Neural progenitor cell (in vitro differentiated cells): ENCODE results near the gene IDUA. TPM values are rescaled to one million over a fixed set of nuclear protein-coding genes. Genes with fewer than 3 reads are reported as not detected.

Experiments used
- DNase-seq: peaks from one replicate; pipeline ENCODE4 v3.0.0-alpha.2; 2016; ENCODE audit warnings: low spot score
- H2AFZ ChIP-seq: fragments of 200-600 bp; sonication (generic); replicated peaks from 2 replicates; pipeline ENCODE4 v1.6.1; 2016; ENCODE audit warnings: antibody characterized with exemption
- H3F3A ChIP-seq: fragments of 200-600 bp; sonication (generic); 2 replicates; pipeline ENCODE4 v1.6.1; 2016; ENCODE audit warnings: antibody characterized with exemption, low read depth
- H3K27ac ChIP-seq: fragments of 200-600 bp; sonication (generic); 2 replicates; pipeline ENCODE4 v1.5.1; 2016; ENCODE audit warnings: mild to moderate bottlenecking
- H3K27me3 ChIP-seq: fragments of 200-600 bp; sonication (generic); 2 replicates; pipeline ENCODE4 v1.6.1; 2016; ENCODE audit warnings: mild to moderate bottlenecking, moderate library complexity
- H3K36me3 ChIP-seq: fragments of 200-600 bp; sonication (generic); 2 replicates; pipeline ENCODE4 v1.5.1; 2016
- H3K4me1 ChIP-seq: fragments of 200-600 bp; sonication (generic); 2 replicates; pipeline ENCODE4 v1.6.1; 2016; ENCODE audit warnings: mixed run types
- H3K4me2 ChIP-seq: fragments of 200-600 bp; sonication (generic); 2 replicates; pipeline ENCODE4 v1.6.1; 2016
- H3K4me3 ChIP-seq: fragments of 200-600 bp; sonication (generic); 2 replicates; pipeline ENCODE4 v1.5.1; 2016
- H3K79me2 ChIP-seq: fragments of 200-600 bp; sonication (generic); 2 replicates; pipeline ENCODE4 v1.6.1; 2016; ENCODE audit warnings: low read depth
- H3K9ac ChIP-seq: fragments of 200-600 bp; sonication (generic); 2 replicates; pipeline ENCODE4 v1.6.1; 2016
- H3K9me3 ChIP-seq: fragments of 200-600 bp; sonication (generic); 2 replicates; pipeline ENCODE4 v1.5.1; 2016; ENCODE audit warnings: low read depth
- H4K20me1 ChIP-seq: fragments of 200-600 bp; sonication (generic); 2 replicates; pipeline ENCODE4 v1.6.1; 2016; ENCODE audit warnings: low read depth
- H3K27ac Mint-ChIP-seq: 3 replicates; pipeline ENCODE4 v1.8.0; 2021; ENCODE audit warnings: mixed read lengths
- H3K27me3 Mint-ChIP-seq: 2 replicates; pipeline ENCODE4 v1.8.0; 2022; ENCODE audit warnings: low read depth, mild to moderate bottlenecking, inconsistent platforms, moderate library complexity, mixed read lengths; ENCODE audit not compliant: insufficient read depth
- H3K36me3 Mint-ChIP-seq: 3 replicates; pipeline ENCODE4 v1.8.0; 2021; ENCODE audit warnings: mixed read lengths
- H3K4me1 Mint-ChIP-seq: 3 replicates; pipeline ENCODE4 v1.8.0; 2021; ENCODE audit warnings: mixed read lengths
- H3K4me3 Mint-ChIP-seq: 3 replicates; pipeline ENCODE4 v1.8.0; 2021; ENCODE audit warnings: mild to moderate bottlenecking, moderate library complexity, mixed read lengths
- H3K9me3 Mint-ChIP-seq: 3 replicates; pipeline ENCODE4 v1.8.0; 2020; ENCODE audit warnings: mixed read lengths
- CTCF ChIP-seq: fragments of 200-600 bp; sonication (generic); IDR thresholded peaks from 2 replicates; pipeline ENCODE4 v1.5.1; 2017; ENCODE audit warnings: antibody characterized with exemption, mild to moderate bottlenecking
- EZH2 ChIP-seq: fragments of 200-600 bp; sonication (generic); IDR thresholded peaks from 2 replicates; pipeline ENCODE4 v1.6.1; 2017; ENCODE audit warnings: antibody characterized with exemption, mild to moderate bottlenecking, moderate library complexity
- EZH2phosphoT487 ChIP-seq: fragments of 200-600 bp; sonication (generic); IDR thresholded peaks from 2 replicates; pipeline ENCODE4 v1.6.1; 2017; ENCODE audit warnings: antibody characterized with exemption
- total RNA-seq: library from RNA; depleted of rRNA; stranded (reverse); fragments of >200 nt; gene quantifications from 2 replicates; pipeline ENCODE4 v1.2.3, GENCODE V29; 2015; ENCODE audit warnings: low replicate concordance

IDUA gene
- total RNA-seq, 1 donor from 2014 or later, result 0.47 TPM

DNA sequence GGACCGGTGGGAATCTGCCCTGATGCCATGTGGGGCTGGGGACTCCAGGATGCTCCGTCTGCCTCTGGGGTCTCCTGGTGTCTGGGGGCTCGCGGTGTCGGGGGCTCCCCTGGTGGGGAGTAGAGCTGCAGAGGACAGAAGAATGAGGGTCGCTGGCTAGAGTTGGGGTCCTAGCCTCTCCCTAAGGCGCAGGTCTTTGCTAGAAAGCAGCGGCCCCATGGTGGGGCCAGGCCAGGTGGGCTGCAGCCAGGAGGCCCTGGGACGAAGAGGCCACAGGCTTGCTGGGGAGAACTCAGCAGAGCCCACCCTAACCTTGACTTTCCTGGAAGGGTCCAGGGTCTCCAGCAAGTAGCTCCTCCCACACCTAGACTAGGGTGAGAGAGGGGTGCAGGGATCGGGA is 46.0 kb downstream of the IDUA start:
- no peak overlapping the region for H3K4me3 Mint-ChIP-seq
- H3K4me1 ChIP-seq, result peaks cover 22% of the 10 kb centered on the region

GRCh38 chr4:1033840-1034551 is 47.2 kb downstream of the IDUA start:
- Histone ChIP-seq H3K4me2 (no peak overlapping the region), H2AFZ (no peak overlapping the region), H3F3A (no peaks in the 10 kb centered on the region), H3K27ac (no peak overlapping the region), H3K4me3 (no peak overlapping the region), H3K4me1 (peaks cover 18% of the 10 kb centered on the region), H3K27me3 (no peaks in the 10 kb centered on the region), H3K9me3 (no peaks in the 10 kb centered on the region), H3K36me3 (no peaks in the 10 kb centered on the region), H4K20me1 (no peaks in the 10 kb centered on the region), H3K79me2 (no peaks in the 10 kb centered on the region), H3K9ac (no peak overlapping the region)
- Mint-ChIP-seq H3K27me3 (peaks cover 6% of the 10 kb centered on the region), H3K4me1 (peaks cover 9% of the 10 kb centered on the region), H3K27ac (no peak overlapping the region), H3K36me3 (no peaks in the 10 kb centered on the region), H3K4me3 (no peak overlapping the region), H3K9me3 (no peaks in the 10 kb centered on the region)
- DNase-seq, result no peak
- TF ChIP-seq CTCF (no peak), EZH2phosphoT487 (no peak), EZH2 (no peak)

More for the DNA sequence above, 46.0 kb downstream of the IDUA start:
- Mint-ChIP-seq H3K4me1 (peaks cover under 1% of the 10 kb centered on the region), H3K27ac (no peak overlapping the region), H3K27me3 (peaks cover 6% of the 10 kb centered on the region), H3K36me3 (no peaks in the 10 kb centered on the region), H3K9me3 (no peaks in the 10 kb centered on the region)
- TF ChIP-seq CTCF, result no peak
- TF ChIP-seq EZH2, result no peak
- no peak for TF ChIP-seq EZH2phosphoT487
- Histone ChIP-seq H3K27ac (no peak overlapping the region), H3K79me2 (no peaks in the 10 kb centered on the region), H3K4me2 (no peak overlapping the region), H3K27me3 (no peaks in the 10 kb centered on the region), H3K36me3 (no peaks in the 10 kb centered on the region), H3K9ac (no peak overlapping the region), H3K9me3 (no peaks in the 10 kb centered on the region), H2AFZ (no peak overlapping the region), H3F3A (no peaks in the 10 kb centered on the region), H3K4me3 (no peak overlapping the region), H4K20me1 (no peaks in the 10 kb centered on the region)
- DNase-seq, result no peak

GRCh38 chr4:1035510-1035909 is 48.7 kb downstream of the IDUA start:
- H3F3A ChIP-seq, result peaks cover 6% of the 10 kb centered on the region
- Mint-ChIP-seq H3K27me3 (peaks cover 4% of the 10 kb centered on the region), H3K36me3 (no peaks in the 10 kb centered on the region), H3K4me3 (no peak overlapping the region), H3K9me3 (no peaks in the 10 kb centered on the region), H3K4me1 (peaks cover 13% of the 10 kb centered on the region), H3K27ac (no peak overlapping the region)
- no peak overlapping the region for H3K4me2 ChIP-seq
- no peaks in the 10 kb centered on the region for H3K36me3 ChIP-seq
- no peak overlapping the region for H3K9ac ChIP-seq
- no peak overlapping the region for H2AFZ ChIP-seq
- TF ChIP-seq EZH2phosphoT487 (no peak), CTCF (no peak), EZH2 (no peak)
- H4K20me1 ChIP-seq, result no peaks in the 10 kb centered on the region
- no peak overlapping the region for H3K27ac ChIP-seq
- no peak overlapping the region for H3K4me3 ChIP-seq
- H3K9me3 ChIP-seq, result no peaks in the 10 kb centered on the region
- H3K79me2 ChIP-seq, result no peaks in the 10 kb centered on the region
- H3K4me1 ChIP-seq, result peaks cover 29% of the 10 kb centered on the region
- no peak for DNase-seq
- no peaks in the 10 kb centered on the region for H3K27me3 ChIP-seq
